GM21529 (cell line): ENCODE results near the gene NR2C1.
A peak's percentile ranks its signal among the peaks of the same experiment; 100 is the strongest.
"Not testable (repeated sequence)": the region's sequence is repeated elsewhere in the genome, so short reads cannot be mapped to it uniquely, and the experiment has no call there.

Experiments used
- ATAC-seq: cut with Tn5 transposase; IDR thresholded peaks from one replicate; pipeline ENCODE4 v1.9.1; 2021; ENCODE audit not compliant: unreplicated experiment

The NR2C1 gene

DNA sequence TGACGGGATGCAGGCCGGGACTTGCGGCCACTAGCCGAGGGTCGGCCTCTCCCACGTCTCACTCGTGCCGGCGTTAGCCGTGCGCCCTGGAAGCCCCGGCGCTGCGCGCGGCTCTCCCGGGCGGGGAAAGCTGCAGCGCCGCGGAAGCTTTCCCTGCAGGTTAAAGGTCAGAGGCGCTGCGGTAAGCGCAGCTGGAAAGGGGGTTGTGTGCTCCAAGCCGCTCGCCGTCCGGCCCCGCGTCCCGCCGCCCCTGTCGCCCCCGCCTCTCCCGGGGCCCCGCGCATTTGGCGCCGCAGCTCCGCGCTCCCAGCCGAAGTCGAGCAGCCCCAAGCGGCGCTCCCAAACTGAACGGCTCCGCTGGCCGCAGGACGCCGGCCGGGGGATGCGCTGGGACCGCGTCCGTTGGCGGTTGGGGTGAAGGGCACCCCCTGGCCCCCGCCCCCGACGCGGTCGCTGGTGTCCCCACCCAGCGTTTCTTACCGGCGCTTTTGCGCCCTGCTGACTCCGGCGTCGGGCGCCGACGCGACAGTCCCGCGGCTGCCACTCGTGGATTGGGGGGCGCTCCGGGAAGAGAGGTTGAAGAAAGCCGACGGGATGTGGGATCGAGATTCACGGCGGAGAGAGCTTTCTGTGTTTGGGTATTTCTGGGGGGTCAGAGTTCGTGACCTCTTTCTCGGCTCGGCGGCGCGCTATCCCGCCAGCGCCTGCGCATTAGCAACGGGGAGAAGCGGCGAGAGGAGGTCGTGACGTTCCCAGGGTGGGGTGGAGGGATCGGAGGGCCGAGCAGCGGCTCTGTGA is at the start of gene NR2C1:
Gene NR2C1 (minus strand): TSS at position 719 of the 798 bp plus-strand sequence. CDS start 6,234 bp downstream, outside the sequence.
- ATAC-seq = peak; percentile 92

DNA sequence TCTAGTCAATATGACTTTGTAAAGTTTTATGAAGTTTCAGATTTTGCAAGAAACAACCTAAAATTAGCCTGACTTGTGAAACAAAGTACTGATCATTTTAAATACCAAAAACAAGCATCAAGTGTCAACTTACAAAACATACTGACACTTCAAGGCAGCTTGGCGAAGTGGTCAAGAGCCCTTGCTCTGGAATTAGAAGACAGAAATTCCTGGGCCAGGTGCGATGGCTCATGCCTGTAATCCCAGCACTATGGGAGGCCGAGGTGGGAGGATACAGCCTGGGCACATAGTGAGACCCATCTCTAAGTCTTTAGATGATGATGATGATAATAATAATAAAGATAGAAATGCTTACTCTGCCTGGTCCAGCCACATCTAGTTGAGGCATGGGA is 45.4 kb upstream of the NR2C1 start:
- ATAC-seq = no peak

DNA sequence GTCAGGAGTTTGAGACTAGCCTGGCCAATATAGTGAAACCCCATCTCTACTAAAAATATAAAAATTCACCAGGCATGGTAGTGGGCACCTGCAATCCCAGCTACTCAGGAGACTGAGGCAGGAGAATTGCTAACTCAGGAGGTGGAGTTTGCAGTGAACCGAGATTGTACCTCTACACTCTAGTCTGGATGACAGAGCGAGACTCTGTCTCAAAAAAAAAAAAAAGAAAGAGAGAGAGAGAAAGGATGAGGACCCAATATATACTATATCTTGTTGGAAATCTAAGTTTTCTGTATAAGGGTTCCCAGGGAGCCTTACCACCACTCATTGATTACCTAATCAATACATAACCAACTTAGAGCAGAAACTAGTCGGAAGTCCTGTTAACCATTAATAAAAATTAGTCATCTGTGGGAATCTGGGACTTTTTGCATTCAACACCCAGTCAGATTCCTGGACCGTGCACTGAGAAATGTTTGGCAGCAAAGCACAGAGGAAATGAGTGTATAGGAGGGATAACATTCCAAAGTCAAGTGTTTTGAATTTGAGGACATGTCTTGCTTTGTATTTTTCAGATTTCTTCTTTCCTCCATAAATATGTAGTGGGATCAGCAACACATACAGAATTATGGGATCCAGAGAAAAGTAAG is 44.8 kb upstream of the NR2C1 start:
- ATAC-seq = no peak

DNA sequence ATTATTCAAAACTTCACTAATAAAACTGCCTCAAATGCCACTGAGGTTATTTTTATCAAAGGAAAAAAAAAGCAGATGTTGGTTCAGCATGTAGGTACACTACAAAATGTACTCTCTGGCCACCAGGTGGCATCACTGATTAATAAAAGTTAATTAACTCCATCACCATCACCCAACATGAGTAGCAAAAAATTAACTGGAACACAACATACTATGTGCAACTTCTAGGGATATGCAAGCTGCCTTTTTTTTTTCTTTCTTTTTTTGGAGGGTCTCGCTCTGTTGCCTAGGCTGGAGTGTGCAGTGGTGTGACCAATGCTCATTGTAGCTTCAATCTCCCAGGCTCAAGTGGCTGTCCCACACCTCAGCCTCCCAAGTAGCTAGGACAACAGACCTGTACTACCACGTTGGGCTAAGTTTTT is 43.8 kb upstream of the NR2C1 start:
- peak; percentile 79 for ATAC-seq

DNA sequence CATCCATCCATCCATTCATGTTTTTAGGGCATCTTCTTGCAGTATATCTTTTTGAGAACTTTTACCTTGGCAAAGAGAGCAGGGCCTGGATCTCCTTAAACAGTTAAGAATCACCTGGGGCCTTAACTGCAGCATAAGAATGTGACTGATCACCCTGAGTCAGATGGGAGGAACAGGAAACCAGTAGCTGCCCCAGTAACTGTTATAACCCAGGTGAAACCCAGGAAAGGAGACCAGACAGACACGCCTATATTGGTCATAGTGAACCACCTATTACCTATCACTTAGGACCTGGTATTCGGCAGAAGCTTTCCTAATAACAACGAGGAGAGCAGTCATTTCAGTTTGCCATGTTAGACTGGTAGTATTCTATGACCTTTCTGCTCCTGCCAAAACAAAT is 43.4 kb upstream of the NR2C1 start:
- ATAC-seq = peak; percentile 69

DNA sequence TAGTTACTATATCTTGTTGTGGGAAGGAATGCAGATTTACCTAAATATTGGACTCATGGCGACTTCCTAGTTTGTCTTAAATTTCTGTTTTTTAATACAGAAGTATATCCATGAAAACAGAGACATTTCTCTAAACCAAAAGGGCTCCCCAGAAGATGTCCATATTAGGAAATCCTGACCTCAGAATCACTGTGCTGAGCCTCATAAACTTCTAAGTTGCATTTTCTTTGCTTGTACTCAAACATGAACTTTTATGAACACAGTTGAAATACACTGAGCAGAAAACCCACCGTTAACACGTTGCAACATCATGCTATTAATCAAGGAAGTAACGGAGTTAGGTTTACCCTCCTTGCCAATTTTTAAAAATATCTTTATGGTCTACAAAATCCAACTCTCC is 42.9 kb upstream of the NR2C1 start:
- ATAC-seq = no peak

DNA sequence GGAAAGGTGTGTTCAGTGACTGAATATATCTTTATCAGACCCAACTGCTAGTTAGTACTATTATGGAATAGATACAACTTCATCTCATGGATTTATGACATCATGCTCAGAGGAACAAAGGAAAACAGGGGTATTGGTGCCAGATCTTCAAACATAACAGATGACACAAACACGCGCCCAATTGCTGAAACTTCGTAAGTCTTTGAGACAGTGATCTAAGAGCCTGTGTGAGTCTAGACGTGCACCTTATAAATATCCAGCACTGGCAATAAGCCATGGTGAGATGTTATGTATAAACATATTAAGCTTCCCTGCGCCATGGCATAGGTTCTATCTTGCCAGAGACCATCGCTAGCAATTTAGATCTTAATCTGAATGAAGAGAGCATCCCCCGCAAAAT is 42.2 kb upstream of the NR2C1 start:
- no peak for ATAC-seq

DNA sequence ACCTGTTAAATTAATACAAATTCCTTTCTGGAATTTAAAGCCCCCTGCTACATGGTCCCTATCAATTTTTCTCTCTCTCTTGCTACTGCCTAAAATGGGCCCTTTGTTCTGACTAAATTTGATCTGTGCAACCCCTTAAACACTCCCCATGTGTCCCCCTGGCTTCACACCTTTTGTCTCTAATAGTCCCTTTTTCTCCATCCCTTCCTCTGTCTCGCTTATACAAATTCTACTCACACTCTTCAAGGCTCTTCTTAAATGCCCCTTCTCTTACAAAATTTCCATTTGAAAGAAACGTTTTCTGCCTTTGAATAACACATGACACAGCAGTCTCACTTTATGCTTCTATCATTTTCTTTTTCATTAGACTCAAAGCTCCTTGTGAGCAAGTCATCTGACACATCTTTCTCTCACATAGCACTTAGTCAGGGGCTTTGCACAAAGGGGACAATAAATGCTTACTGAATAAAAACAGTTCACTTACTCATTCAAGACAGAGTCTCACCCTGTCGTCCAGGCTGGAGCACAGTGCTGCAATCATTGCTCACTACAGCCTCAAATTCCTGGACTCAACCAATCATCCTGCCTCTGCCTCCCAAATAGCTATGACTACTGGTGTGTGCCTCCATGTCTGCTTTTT is 41.5 kb upstream of the NR2C1 start:
- ATAC-seq = no peak

DNA sequence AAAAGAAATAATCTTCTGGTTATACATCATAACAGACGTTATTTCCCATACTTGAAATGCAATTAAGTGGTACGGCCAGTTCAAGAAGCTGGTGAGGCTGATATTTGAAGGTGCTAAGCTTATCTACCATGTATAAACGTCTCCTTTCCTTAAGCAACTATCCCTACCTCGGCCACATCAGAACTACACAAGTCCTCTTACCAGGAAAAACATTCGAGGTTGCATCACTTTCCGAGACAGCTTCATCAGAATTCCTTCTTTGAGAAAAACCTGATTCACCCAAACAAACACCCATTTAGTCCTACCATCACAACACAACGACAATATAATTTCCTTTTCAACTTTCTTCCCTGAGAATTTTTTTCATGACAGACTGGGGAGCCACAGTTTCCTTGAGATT is 33.9 kb upstream of the NR2C1 start:
- no peak for ATAC-seq

DNA sequence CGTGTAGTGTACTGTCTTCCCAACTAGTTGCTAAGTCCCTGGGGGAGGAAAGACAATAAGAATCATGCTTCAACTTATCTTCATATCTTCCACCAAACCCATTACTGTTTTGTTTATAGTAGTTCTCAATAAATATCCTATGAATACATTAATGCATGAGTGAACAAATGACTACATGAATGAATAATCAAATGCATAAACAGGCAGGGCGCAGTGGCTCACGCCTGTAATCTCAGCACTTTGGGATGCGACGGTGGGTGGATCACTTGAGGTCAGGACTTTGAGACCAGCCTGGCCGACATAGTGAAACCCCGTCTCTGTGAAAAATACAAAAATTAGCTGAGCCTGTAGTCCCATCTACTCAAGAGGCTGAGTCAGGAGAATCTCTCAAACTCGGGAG is 32.1 kb upstream of the NR2C1 start:
- no peak for ATAC-seq

DNA sequence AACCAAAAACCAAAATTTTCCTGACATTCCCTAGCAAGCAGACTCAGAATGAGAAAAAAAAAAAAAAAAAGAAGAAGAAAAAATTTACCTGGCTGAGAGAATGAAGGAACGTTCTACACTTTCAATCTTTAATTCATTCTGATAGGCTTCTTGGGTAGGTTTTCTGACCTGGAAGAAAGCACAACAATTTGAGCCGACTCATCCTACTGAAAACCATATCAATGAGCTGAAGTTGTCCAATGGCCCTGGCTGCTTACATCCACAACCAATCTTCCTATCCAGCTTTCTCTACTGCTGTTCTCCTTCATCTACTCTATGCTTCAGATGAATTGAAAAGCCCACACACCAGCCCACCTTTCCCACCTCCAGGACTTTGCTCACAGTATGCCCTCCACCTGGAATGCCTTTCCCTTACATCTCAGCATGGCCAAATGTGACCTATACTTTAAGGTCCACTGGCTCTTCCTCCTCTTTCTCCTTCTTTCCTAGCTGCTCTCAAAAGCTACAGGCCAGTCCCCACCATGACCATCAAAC is 31.6 kb upstream of the NR2C1 start:
- no peak for ATAC-seq

DNA sequence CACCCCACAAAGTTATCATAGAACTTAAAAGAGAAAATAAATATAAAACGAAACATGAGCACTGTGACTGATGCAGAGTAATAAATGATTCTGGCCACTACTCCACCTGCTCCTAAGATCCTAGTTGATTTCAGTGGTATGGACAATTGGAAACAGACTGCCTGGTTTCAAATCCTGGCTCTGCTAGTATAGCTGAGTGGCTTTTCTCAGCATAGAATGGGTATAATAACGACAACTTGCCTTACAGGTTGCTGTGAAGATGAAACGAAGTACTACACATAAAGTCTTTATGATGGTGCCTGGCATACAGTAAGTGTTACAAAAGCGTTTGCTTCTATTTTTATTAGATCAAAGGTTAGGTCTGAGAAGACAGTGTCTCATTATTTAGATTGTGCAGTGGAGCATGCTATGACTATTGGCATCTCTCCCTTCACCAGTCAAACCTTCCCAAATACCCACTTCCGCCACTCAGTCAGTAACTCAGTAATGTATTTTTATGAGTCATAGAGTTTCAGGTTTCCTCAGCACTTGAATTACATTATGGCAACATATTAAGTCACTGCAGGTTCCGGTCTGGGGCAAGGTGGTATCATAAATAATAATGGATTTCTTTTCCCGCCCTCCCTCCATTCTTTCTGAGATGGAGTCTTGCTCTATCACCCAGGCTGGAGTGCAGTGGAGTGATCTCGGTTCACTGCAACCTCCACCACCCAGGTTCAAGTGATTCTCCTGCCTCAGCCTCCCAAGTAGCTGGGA is 29.7 kb upstream of the NR2C1 start:
- ATAC-seq = peak; percentile 95

DNA sequence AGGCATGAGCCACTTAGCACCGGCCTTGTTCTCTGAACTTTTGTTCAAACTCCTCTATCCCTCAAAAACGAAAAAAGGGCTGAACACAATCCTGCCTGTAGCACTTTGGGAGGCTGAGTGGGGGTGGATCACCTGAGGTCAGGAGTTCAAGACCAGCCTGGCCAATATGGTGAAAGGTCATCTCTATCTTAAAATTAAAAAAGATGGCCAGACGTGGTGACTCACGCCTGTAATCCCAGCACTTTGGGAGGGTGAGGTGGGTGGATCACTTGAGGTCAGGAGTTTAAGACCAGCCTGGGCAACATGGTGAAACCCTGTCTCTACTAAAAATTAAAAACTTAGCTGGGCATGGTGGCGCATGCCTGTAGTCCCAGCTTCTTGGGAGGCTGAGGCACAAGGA is 28.5 kb upstream of the NR2C1 start:
- ATAC-seq = not testable (repeated sequence)

DNA sequence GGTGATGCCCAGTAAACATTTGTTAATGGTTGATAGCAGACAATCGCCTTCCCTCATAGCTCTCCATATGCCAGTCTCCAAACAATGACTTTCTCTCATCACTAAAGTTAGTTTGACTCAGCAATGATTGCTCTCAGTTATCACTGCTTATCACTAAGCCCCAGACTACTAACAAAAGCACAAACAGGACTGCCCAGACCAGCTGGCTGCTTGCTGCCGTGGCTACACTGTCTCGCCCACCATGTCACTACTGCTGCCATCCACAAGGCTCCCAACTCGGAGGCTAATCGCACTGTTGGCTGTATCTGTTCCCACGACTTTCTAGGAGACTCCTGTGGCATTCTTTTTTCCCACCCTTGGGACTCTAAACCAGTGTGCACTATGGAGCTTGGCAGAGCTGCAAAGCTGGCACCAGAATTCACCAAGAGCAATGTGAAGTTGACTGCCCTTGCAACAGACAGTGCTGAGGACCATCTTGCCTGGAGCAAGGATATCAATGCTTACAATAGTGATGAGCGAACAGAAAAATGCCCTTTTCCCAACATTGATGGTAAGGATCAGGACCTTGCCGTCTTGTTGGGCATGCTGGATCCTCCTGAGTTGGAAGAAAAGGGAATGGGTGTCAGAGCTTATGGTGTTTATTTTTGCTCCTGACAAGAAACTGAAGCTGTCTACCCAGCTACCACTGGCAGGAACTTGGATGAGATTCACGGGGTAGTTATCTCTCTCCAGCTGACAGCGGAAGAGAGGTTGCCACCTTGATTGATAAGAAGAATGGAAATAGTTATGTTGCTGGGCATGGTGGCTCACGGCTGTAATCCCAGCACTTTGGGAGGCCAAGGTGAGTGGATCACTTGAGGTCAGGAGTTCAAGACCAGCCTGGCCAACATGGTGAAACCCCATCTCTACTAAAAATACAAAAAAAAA is 27.1 kb upstream of the NR2C1 start:
- no peak for ATAC-seq

DNA sequence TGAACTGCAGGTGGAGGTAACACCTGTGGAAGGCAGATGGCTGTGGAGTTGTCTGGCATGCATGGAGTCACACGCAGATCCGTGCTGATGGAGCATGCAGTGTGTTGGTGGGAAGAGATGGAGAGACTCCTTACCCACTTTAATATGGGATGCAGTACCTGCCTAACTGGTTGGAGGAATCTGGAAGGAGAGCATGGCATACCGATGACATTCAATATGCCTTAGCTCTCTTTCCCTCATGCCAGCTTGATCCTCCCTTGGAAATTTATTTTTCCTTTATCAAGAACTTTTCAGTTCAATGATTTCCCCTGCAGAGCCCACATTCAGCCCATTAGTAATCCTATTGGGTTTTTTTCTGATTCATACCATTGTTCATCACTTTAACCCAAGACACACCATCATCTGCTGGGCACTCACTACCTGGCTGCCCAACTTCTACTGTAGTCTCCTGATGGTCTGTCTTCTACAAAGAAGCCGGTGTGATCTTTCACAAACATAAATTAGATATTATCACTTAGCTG is 25.9 kb upstream of the NR2C1 start:
- ATAC-seq = no peak

DNA sequence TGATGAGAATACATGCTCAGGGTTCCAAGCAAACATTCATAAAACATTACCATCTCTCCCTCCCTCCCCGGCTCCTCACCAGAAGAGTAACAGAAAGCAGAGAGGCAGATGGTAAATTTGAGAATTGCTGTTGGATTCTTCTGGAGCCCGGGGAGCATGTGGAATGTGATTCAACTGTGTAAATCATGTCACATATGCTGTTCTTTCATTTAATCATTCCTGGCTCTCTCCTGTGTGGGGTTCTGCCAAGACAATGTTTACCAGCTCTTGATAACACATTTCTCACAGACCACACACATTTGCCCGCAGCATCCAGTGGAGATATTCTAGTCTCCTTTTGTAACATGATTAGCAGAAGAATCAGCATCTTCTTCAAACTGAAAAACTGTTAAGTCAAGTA is 23.4 kb upstream of the NR2C1 start:
- ATAC-seq = no peak

DNA sequence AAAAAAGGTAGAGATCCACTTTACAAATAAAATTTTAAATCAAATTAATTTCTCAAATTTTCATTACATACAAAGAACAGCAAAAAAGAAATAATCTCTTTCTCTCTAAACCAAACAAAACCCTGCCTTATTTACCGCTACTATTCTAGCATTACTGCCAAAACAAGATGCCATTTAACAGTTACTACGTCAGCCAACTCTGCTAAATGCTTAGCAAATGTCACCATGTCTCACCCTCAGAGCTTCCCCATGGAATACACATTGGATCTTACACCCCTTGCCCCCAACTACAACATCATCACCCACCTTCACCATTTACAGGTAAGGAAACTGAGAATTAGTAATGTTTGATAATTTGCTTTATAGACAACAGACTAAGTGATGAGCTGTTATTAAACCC is 23.0 kb upstream of the NR2C1 start:
- ATAC-seq = no peak

DNA sequence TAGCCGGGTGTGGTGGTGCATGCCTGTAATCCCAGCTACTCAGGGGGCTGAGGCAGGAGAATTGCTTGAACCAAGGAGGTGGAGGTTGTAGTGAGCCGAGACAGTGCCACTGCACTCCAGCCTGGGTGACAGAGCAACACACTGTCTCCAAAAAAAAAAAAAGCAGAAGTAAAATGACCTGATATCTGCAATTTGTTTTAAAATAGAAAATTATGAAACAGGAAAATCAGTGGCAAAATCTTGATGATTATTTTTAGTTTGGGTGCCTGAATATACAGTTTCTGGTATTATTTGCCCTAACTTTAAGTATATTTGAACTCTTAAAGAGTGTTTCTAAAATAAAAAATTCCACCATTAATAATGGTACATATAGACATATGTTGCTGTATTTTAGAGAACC is 22.4 kb upstream of the NR2C1 start:
- ATAC-seq = not testable (repeated sequence)

DNA sequence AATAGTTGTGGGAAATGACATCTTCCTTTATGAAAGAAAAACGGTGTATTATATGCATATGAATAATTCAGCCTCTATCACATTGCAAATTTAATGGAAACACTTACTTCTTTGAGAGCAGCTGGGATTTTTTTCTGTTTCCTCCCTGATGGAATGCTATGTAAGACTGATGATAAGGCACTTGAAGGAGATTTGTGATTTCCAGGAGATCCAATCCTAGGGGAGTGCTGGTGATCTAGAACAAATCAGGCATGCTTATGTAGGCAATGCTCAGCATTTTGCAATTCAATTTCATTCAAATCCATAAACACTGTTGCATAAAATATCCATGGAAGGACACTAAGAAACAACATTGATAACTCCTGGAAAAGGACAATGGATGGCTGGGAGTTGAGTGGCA is 16.0 kb upstream of the NR2C1 start:
- ATAC-seq = no peak

DNA sequence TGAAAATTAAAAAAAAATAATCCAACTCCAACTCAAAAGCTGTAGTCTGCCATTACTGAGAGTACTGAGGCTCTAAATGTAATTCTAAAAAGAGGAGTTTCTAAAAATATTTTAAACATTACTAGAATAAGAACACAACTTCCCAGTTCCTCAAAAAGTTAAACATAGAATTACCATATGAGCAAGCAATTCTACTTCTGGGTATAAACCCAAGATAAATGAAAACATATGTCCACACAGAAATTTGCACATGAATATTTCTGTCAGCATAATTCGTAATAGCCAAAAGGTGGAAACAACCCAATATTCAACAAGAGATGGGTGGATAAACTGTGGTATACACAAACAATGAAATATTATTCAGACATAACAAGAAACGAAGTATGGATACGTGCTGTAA is 15.0 kb upstream of the NR2C1 start:
- peak; percentile 94 for ATAC-seq
